Measurements from ENCODE around the gene DENND1A.
"Not testable (repeated sequence)": the region's sequence is repeated elsewhere in the genome, so short reads cannot be mapped to it uniquely, and the experiment has no call there.

Gene DENND1A

DNA sequence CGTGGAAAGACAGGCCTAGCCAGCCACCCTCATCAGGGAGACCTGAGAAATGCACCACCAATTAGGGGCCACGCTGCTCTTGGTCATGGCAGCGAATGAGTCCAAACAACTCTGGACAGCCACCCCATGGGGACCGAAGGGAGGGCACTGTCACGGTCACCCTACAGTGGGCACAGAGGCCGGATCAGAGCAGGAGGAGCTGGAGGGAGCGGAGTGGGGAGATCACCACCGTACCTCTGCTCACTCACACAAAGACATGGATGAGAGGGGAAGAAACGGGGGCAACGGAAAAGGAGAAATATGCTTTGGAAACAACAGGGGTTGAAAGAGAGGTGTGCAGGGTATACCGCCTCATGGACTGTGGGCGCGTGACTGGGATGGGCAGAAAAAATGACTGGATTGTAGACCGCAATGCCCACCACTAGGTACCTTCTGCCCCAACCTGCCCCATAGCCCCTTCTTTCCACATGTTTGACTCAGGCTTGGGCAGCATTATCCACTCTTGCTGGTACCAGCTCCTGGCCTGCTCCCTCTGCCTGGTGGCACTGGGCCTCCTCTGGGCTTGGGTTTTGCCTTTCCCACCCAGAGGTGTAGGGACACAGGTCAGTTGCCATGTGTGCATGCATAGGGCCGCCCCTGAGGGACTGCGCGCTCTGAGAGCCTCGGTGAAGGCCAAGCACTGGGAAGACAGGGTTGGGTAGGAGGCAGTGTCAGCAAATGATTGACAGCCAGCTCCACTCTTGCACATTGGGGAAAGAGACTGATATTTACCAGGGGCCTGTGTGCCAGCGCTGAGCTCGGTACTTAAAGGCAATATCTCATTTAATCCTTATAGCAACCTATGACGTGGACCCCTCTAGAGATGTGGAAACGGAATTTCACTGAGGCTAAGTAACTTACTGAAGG is 497.3 kb downstream of the DENND1A start:
- no peak for DNase-seq
- TF ChIP-seq POLR2A (IDR thresholded peaks at IDR 0.05; ENCODE audit: low read length): no peak
- TF ChIP-seq GATA1 (IDR thresholded peaks at IDR 0.05; ENCODE audit: low read depth, low read length): no peak

- no peak for DNase-seq
- no peak for TF ChIP-seq GATA1 (IDR thresholded peaks at IDR 0.05; ENCODE audit: low read depth, low read length)
- no peak for TF ChIP-seq POLR2A (IDR thresholded peaks at IDR 0.05; ENCODE audit: low read length)
Observed at GRCh38 chr9:123431581-123431980, 498.3 kb downstream of the DENND1A start.

DNA sequence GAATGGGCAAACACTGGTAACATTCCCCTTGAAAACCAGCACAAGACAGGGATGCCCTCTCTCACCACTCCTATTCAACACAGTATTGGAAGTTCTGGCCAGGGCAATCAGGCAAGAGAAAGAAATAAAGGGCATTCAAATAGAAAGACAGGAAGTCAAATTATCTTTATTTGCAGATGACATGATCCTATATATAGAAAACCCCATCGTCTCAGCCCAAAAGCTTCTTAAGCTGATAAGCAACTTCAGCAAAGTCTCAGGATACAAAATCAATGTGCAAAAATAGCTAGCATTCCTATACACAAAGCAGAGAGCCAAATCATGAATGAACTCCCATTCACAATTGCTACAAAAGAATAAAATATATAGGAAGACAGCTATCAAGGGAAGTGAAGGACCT is 501.5 kb downstream of the DENND1A start:
- not testable (repeated sequence) for DNase-seq

DNA sequence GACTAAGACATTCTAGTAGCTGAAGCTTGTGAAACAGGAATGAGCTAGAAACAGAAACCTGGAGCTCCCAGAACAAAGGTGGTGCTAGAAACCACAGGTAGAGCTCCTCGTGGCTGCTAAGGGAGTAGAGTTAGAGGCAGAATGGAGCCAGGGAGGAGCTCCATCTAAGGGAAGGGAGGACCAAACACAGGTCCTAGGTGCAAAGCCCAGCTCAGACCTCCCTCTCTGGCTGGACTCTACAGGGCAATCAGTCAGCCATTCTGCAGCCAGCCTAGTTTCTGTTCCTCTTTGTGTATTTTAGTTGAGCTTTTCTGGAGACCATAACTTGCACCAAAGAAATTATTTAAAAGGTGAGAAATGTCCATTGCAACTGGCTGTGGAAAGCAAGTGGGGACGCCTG is 503.5 kb downstream of the DENND1A start:
- TF ChIP-seq POLR2A (IDR thresholded peaks at IDR 0.05; ENCODE audit: low read length) (no peak), GATA1 (IDR thresholded peaks at IDR 0.05; ENCODE audit: low read depth, low read length) (no peak)
- DNase-seq: no peak

GRCh38 chr9:123425836-123426365 is 504.0 kb downstream of the DENND1A start:
- DNase-seq: no peak

DNA sequence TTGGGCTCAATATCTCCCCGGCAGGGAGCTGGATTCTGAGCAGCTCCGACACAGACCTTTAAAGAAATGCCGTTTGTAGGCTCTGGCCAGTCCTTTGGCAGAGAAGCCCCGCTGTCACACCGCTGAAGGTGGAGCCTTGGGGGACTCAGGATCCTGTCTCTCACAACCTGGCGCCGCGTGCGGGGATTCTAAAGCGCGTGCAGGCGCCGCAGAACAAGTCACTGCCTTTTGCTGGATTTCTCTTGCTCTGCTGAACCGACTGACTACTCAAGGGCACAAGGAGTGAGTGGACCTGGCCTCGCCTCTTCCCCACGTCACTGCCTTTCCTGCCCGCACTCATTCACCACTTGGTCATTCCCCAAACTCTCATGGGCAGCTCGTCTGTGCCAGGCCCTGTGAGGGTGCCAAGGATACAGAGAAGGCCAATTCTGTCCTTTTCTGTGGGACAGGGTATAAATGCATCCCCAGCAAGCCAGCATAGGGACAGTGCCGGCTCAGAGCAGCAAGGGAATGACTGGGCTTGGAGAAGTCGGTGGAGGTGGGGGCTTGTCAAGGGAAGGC is 504.6 kb downstream of the DENND1A start:
- TF ChIP-seq GATA1 (IDR thresholded peaks at IDR 0.05; ENCODE audit: low read depth, low read length): no peak
- TF ChIP-seq POLR2A (IDR thresholded peaks at IDR 0.05; ENCODE audit: low read length): no peak
- DNase-seq: no peak

More at GRCh38 chr9:123425836-123426365, 504.0 kb downstream of the DENND1A start:
- TF ChIP-seq POLR2A (IDR thresholded peaks at IDR 0.05; ENCODE audit: low read length) (no peak), GATA1 (IDR thresholded peaks at IDR 0.05; ENCODE audit: low read depth, low read length) (no peak)

DNA sequence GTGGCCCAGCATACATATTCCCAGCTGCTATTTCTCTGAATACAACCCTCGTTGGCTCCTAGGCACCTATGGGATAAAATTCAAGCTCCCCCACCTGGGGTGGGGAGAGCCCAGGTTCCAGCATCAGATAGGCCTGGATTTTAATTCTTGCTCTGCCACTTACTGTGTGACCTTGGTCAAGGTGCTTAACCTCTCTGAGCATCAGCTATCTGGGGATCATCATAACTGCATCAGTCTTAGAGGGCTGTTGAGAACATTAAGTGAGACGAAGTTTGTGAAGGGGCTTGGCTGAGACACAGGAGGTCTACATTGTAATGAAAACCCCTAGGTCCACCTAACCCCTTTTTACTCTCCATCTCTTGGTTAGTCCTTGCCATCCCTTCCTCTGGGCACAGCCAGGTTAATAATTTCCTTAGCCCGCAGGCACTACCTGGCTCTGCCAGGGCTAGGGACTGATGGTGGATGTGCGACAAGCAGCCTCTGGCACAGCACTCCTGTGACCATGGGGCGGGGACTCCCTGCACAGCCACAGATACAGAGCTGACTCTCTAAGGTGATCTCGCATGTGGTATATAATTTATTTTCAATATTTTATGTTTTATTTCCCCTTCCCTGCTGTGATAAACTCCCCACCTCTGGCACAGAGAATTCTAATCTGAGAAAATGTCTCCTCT is 505.2 kb downstream of the DENND1A start:
- DNase-seq: no peak
- no peak for TF ChIP-seq GATA1 (IDR thresholded peaks at IDR 0.05; ENCODE audit: low read depth, low read length)
- no peak for TF ChIP-seq POLR2A (IDR thresholded peaks at IDR 0.05; ENCODE audit: low read length)

DNA sequence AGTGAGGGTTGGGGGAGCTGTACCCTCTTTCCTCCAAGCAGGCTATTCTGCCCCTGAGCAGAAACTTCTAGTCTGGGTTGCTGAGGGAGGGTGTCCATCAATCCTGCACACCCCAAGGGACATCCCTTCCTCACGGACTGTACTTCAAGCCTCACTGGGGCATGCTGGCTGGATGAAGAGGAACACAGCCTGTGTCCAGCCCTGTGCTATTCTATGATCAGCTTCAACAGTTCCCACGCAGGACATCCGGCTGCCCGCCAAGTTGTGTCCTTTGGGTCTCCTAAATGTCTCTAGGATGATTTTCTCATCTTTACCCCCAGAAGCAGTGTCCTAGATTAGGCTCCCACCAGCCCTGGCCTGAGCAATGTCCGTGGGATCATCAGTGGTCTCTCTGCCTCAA is 505.8 kb downstream of the DENND1A start:
- no peak for DNase-seq
- no peak for TF ChIP-seq POLR2A (IDR thresholded peaks at IDR 0.05; ENCODE audit: low read length)
- no peak for TF ChIP-seq GATA1 (IDR thresholded peaks at IDR 0.05; ENCODE audit: low read depth, low read length)

DNA sequence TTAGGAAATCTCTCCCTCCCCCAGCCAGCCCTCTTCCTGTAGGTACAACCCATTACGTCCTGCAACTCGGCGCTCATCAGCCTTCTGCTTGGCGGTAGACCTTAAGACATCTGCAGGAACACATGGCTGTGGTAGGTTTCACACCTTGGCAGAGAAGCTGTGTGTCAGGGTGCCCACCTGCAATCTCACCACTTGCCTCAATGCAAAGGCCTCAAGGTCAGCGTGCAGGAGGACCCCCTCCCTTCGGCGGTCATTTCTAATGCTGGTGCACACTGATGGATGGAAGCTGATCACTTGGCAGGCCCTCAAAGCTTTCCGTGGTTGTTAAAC is 506.6 kb downstream of the DENND1A start:
- no peak for DNase-seq
- TF ChIP-seq POLR2A (IDR thresholded peaks at IDR 0.05; ENCODE audit: low read length): no peak
- TF ChIP-seq GATA1 (IDR thresholded peaks at IDR 0.05; ENCODE audit: low read depth, low read length): no peak

GRCh38 chr9:123422635-123423310 is 507.2 kb downstream of the DENND1A start:
- TF ChIP-seq POLR2A (IDR thresholded peaks at IDR 0.05; ENCODE audit: low read length) (no peak), GATA1 (IDR thresholded peaks at IDR 0.05; ENCODE audit: low read depth, low read length) (no peak)
- no peak for DNase-seq

- no peak for DNase-seq
- TF ChIP-seq POLR2A (IDR thresholded peaks at IDR 0.05; ENCODE audit: low read length): no peak
Observed at GRCh38 chr9:123421801-123422455, 508.0 kb downstream of the DENND1A start.

GRCh38 chr9:123421186-123421585 is 508.7 kb downstream of the DENND1A start:
- TF ChIP-seq POLR2A (IDR thresholded peaks at IDR 0.05; ENCODE audit: low read length) (no peak), GATA1 (IDR thresholded peaks at IDR 0.05; ENCODE audit: low read depth, low read length) (no peak)
- DNase-seq: no peak

DNA sequence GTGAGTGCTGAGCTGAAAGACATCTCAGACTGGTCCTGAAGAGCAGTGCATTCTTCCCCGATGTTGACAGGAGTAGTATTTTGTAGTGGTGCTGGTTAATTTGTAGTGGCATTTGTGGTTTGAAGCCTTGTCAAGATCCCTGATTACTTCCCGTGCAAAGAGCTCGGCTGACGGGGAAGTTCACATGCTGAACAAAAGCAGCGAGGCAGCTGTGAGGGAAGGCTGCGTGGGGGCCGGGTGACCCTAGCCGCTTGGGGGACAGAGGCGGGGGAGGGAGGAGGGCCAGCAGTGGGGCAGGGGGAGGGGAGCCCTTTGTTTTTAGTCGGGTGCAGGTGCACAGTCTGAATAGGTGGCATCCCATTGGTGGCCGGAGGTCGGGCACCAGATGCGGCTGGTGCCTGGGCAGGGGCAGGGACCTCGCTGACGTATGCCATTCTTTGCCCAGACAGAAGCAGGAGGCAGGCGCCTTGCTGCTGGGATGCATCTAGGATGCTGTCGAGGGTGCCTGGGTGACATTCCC is 509.3 kb downstream of the DENND1A start:
- no peak for DNase-seq
- TF ChIP-seq GATA1 (IDR thresholded peaks at IDR 0.05; ENCODE audit: low read depth, low read length): no peak
- no peak for TF ChIP-seq POLR2A (IDR thresholded peaks at IDR 0.05; ENCODE audit: low read length)
